ENCODE data around the gene ASPDH. TPM values are rescaled to one million over a fixed set of nuclear protein-coding genes. Genes with fewer than 3 reads are reported as not detected.

ASPDH gene
- total RNA-seq, 1 experiment from 2014 or later, result not detected

DNA sequence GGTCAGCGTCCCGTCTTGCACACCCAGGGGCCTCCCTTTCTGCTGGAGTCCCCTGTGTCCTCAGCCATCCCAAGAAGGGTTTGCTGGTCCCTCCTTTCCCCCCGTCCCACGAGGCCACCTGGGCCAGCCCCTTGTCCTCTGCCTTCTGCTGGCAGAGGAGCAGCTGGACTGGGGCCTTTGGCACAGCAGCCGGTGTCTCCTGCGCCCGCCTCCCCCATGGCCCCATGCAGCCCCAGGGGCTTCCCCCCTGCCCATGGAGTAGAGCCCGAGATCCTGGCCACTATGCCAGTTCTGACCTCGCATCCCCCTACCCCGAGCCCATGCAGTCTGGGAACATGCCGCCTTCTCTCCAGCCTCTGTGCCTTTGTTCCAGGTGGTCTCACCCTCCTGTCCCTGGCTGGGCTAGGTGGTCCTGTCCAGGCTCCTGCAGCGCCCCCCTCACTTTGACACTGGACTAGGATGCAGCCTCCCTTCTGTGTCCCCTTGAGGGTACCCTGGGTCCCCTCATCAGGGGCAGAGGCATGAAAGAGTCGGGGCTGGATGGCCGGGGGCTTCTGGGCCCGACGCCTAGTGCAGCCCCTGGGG, 31.4 kb downstream of the ASPDH start (continued):
- TF ChIP-seq SRF (IDR thresholded peaks at IDR 0.05; ENCODE audit: low read depth), result no peak
- TF ChIP-seq CEBPB (IDR thresholded peaks at IDR 0.05; ENCODE audit: low read depth), result no peak
- TF ChIP-seq, protein P1, sequence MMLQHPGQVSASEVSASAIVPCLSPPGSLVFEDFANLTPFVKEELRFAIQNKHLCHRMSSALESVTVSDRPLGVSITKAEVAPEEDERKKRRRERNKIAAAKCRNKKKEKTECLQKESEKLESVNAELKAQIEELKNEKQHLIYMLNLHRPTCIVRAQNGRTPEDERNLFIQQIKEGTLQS (IDR thresholded peaks at IDR 0.05), result no peak
- no peak for TF ChIP-seq CBX3 (IDR thresholded peaks at IDR 0.05; ENCODE audit: low read depth)
- TF ChIP-seq YY1 (IDR thresholded peaks at IDR 0.05; ENCODE audit: extremely low read depth, insufficient replicate concordance, low read depth, low read length), result no peak

DNA sequence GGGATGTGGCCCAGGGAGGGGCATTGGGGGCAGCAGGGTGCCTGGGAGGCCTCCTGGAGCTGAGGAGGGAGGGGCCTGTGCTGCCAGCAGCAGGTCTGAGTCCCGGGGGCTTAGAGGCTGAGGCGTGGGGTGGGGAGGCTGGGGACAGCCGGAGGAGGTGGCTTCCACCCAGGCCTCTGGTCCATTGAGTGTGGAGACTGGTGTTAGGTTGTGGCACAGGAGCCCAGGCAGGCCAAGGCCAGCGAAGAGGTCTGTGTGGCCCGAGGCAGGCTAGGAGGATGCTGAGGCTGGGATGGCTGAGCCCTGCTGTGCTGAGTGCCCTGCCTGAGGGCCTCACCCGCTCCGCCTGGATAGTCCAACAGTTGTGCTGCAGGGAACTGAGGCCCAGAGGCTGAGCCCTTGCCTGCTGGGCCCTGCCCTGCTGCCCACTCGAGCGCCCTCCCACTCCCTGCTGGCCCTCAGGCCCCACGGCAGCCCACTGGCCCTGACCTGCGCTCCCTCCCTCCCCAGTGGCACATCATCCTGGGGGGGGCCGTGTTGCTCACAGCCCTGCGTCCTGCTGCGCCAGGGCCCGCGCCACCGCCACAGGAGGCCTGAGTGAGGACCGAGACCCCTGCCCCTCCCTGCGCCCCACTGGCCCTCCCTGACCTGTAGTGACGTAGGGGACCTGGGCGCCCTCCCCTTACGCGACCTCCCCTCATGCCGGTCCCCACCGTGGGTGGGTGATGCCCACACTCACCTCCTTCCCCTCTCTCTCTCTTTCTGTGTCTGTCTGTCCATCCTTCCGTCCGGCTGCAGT, 32.2 kb downstream of the ASPDH start:
- POLR2A ChIA-PET, result no interaction called here
- Histone ChIP-seq H2AFZ (ENCODE audit: low read depth, low read length, poor library complexity, severe bottlenecking) (no peak overlapping the region), H3K4me1 (ENCODE audit: control insufficient read depth in 1 of 2, insufficient read depth in 2 of 2, low read length in 2 of 2) (peaks cover 9 to 12% of the 10 kb centered on the region in 2 experiments; a peak in 3 of 4 replicates), H3K9me2 (ENCODE audit: insufficient read depth) (no peaks in the 10 kb centered on the region), H3K9ac (ENCODE audit: low read length) (no peak overlapping the region), H3K9me3 (ENCODE audit: control insufficient read depth in 1 of 2, insufficient read depth in 1 of 2, low read depth in 1 of 2, low read length in 2 of 2) (peaks cover under 1 to 10% of the 10 kb centered on the region in 2 experiments; a peak in 1 of 4 replicates), H3K27me3 (ENCODE audit: insufficient read depth, low read length) (no peaks in the 10 kb centered on the region), H4K20me1 (ENCODE audit: insufficient read depth) (no peaks in the 10 kb centered on the region), H3K27ac (ENCODE audit: low read depth, low read length) (no peak overlapping the region), H3K79me2 (ENCODE audit: insufficient read depth, low read length) (peaks cover 37% of the 10 kb centered on the region), H3K36me3 (ENCODE audit: control insufficient read depth in 1 of 2, insufficient read depth in 2 of 2, low read length in 2 of 2) (peaks cover 18 to 38% of the 10 kb centered on the region in 2 experiments; a peak in 3 of 4 replicates), H3K4me3 (replicated peaks in 1 of 2; ENCODE audit: low read depth in 1 of 2, low read length in 2 of 2) (no peak overlapping the region), H3K4me2 (ENCODE audit: low read length) (no peak overlapping the region)
- intact Hi-C loops (cut with micrococcal nuclease), result no loop called here
- RAD21 ChIA-PET (ENCODE audit: low non-redundant PET in 1 of 2, low total read pairs in 2 of 2, uncharacterized antibody in 2 of 2, unreplicated experiment in 2 of 2), result no interaction called here
- CTCF ChIA-PET, result no interaction called here
- no peak for TF ChIP-seq FOSL1 (IDR thresholded peaks at IDR 0.05; ENCODE audit: low read depth)
- TF ChIP-seq TCF7L2 (IDR thresholded peaks at IDR 0.05; ENCODE audit: borderline replicate concordance, extremely low read depth, insufficient read depth, insufficient read length), result no peak
- no peak for TF ChIP-seq CBX3 (IDR thresholded peaks at IDR 0.05; ENCODE audit: low read depth)
- TF ChIP-seq, protein P1 (IDR thresholded peaks at IDR 0.05), result no peak
- TF ChIP-seq, protein P2, sequence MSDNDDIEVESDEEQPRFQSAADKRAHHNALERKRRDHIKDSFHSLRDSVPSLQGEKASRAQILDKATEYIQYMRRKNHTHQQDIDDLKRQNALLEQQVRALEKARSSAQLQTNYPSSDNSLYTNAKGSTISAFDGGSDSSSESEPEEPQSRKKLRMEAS (IDR thresholded peaks at IDR 0.05), result no peak
- no peak for TF ChIP-seq ZFX (IDR thresholded peaks at IDR 0.05)
- no peak for TF ChIP-seq SIN3A (IDR thresholded peaks at IDR 0.05; ENCODE audit: low read depth)
- no peak for TF ChIP-seq SP1 (IDR thresholded peaks at IDR 0.05; ENCODE audit: low read depth)
- TF ChIP-seq YY1 (IDR thresholded peaks at IDR 0.05; ENCODE audit: extremely low read depth, insufficient replicate concordance, low read depth, low read length), result no peak
- TF ChIP-seq ELF1 (IDR thresholded peaks at IDR 0.05; ENCODE audit: borderline replicate concordance, low read depth), result no peak
- TF ChIP-seq EZH2phosphoT487 (IDR thresholded peaks at IDR 0.05; ENCODE audit: borderline replicate concordance), result no peak
- TF ChIP-seq SRF (IDR thresholded peaks at IDR 0.05; ENCODE audit: low read depth), result no peak
- TF ChIP-seq EGR1 (IDR thresholded peaks at IDR 0.05; ENCODE audit: low read depth), result no peak
- no peak for TF ChIP-seq JUND (IDR thresholded peaks at IDR 0.05)
- TF ChIP-seq, protein P3, sequence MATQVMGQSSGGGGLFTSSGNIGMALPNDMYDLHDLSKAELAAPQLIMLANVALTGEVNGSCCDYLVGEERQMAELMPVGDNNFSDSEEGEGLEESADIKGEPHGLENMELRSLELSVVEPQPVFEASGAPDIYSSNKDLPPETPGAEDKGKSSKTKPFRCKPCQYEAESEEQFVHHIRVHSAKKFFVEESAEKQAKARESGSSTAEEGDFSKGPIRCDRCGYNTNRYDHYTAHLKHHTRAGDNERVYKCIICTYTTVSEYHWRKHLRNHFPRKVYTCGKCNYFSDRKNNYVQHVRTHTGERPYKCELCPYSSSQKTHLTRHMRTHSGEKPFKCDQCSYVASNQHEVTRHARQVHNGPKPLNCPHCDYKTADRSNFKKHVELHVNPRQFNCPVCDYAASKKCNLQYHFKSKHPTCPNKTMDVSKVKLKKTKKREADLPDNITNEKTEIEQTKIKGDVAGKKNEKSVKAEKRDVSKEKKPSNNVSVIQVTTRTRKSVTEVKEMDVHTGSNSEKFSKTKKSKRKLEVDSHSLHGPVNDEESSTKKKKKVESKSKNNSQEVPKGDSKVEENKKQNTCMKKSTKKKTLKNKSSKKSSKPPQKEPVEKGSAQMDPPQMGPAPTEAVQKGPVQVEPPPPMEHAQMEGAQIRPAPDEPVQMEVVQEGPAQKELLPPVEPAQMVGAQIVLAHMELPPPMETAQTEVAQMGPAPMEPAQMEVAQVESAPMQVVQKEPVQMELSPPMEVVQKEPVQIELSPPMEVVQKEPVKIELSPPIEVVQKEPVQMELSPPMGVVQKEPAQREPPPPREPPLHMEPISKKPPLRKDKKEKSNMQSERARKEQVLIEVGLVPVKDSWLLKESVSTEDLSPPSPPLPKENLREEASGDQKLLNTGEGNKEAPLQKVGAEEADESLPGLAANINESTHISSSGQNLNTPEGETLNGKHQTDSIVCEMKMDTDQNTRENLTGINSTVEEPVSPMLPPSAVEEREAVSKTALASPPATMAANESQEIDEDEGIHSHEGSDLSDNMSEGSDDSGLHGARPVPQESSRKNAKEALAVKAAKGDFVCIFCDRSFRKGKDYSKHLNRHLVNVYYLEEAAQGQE (IDR thresholded peaks at IDR 0.05; ENCODE audit: low read depth), result no peak
- no peak for TF ChIP-seq POLR2AphosphoS5 (IDR thresholded peaks at IDR 0.05; ENCODE audit: low read depth, low read length)
- TF ChIP-seq CEBPB (IDR thresholded peaks at IDR 0.05; ENCODE audit: low read depth), result no peak
- no peak for ATAC-seq
- DNase-seq (ENCODE audit: low read depth, low spot score), result no peak
- BruUV-seq (replicated peaks), result no TSS peak
